GM18907 (cell line): ENCODE data around the gene TBKBP1.
"Not testable (repeated sequence)": the region's sequence is repeated elsewhere in the genome, so short reads cannot be mapped to it uniquely, and the experiment has no call there.

Experiments used
- ATAC-seq: cut with Tn5 transposase; IDR thresholded peaks from one replicate; pipeline ENCODE4 v1.9.1; 2021; ENCODE audit warnings: mild to moderate bottlenecking, moderate library complexity; ENCODE audit not compliant: unreplicated experiment

The TBKBP1 gene

DNA sequence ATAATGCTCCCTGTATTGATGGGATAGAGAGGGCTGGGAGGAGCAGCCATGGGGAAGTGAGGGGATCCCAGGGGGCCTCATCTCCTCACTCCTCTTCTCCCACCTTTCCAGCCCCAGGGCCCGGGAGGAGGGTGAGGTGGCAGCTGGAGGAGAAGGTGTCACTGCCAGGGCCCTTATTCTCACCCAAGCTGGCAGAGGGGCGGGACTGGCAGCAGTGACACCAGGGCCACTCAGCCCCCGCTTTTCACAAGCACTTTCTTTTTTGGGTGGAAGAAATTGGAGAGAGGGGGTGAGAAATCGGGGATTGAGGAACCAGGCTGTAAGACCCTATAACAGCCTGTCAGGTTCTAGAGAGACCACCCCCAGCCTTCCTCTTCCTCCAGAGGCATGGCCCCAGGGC is 36.7 kb downstream of the TBKBP1 start:
- ATAC-seq: no peak

GRCh38 chr17:47731396-47731795 is 37.4 kb downstream of the TBKBP1 start:
- no peak for ATAC-seq

DNA sequence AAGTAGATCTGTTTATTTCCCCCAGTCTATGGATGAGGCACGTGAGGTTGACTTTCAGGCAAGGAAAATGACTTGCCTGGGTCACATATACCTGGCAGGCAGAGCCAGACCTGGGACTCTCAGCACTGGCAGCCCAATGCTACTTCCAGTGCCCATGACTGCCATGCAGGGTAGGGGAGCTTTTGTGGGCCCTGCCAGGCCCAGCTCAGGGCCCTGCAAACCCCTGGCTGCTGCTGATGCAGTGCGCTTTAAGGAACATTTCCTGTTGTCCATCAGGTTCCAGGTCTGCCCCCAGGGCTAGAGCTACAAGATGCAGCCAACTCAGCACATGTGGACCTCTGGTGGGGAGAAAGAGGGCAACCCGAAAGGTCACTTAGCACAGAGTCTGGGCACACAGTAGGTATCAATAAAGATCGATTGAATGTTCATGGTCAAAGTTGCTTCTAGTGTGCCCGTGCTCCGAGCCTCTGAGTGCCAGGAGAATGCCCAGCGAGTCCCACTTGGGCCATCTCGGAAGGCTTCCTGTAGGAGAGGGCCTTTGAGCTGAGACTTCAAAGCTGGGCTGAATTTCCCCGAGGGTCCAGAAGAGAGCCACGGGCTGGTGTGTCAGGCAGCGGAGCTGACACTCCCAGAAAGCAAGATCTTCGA is 38.6 kb downstream of the TBKBP1 start:
- no peak for ATAC-seq

DNA sequence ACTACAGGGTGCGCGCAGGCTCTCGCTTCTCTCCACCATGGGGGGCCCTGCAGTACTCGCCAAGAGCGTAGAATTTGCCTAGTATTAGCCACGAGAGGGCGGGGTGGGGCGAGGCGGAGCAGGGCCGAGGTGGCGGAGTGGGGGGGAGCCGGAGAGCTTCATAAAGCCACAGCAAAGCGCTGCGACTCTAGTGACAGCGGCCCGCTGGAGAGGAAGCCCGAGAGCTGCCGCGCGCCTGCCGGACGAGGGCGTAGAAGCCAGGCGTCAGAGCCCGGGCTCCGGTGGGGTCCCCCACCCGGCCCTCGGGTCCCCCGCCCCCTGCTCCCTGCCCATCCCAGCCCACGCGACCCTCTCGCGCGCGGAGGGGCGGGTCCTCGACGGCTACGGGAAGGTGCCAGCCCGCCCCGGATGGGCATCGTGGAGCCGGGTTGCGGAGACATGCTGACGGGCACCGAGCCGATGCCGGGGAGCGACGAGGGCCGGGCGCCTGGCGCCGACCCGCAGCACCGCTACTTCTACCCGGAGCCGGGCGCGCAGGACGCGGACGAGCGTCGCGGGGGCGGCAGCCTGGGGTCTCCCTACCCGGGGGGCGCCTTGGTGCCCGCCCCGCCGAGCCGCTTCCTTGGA is 39.2 kb downstream of the TBKBP1 start, which contains the start of gene TBX21:
Gene TBX21, plus strand, starts transcription at position 190 of the 627 bp plus-strand sequence. Its CDS starts 219 bp downstream, at position 409.
- peak; percentile 56 for ATAC-seq

GRCh38 chr17:47733674-47734410 is 39.9 kb downstream of the TBKBP1 start:
- ATAC-seq: peak; percentile 13

DNA sequence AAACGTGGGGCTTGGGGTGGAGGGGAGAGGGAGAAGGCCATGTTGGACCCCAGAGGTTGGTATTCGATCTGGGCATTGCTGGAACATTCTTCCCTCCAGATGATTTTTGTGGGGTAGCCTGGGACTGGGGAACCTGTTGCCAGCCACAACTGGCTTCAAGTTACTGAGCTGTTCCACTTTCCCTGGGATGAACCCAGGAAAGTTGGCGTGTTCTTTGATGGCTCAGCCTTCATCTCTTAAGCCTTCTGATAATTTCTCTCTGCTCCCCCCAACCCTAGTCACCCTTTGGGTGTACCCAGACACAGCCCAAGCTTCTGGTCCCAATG is 41.1 kb downstream of the TBKBP1 start:
- no peak for ATAC-seq

DNA sequence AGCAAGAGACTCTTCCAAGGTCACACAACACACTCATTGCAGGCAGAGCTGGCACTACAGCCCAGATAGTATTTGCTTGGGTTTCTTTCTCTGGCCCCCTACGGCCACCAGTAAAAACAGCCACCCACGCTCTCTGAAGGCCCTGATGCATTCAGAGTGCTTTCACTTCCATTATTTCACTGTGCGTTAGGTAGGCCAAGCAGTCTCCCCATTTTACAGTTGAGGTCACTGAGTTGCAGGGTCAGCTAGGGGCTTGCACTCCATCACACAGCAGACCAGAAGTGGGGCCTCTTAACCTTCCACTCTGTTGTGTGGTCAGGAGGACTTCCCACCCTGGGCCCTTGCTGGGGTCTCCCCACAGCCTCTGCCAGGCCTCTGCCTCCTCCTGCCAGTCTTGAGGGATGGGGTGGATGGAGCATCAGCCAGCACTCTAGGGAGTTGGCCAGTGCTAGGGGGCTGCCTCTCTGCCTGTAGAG is 41.6 kb downstream of the TBKBP1 start:
- ATAC-seq: peak; percentile 51

GRCh38 chr17:47736501-47737495 is 42.8 kb downstream of the TBKBP1 start:
- no peak for ATAC-seq

DNA sequence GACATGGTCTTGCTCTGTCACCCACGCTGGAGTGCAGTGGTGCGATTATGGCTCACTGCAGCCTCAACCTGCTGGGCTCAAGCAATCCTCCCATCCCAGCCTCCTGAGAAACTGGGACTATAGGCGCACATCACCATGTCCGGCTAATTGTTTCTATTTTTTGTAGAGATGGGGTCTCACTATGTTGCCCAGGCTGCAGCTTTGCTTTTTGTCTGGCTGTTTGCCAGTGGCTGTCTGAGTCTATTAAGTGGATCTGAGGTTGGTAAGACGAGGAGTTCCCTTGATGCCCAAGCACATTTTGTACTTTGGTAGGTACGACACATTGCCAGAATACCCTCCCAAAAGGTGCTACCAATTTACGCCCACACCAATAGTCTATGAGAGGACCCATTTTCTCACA is 44.2 kb downstream of the TBKBP1 start:
- ATAC-seq: no peak

GRCh38 chr17:47739150-47739549 is 45.2 kb downstream of the TBKBP1 start:
- no peak for ATAC-seq

DNA sequence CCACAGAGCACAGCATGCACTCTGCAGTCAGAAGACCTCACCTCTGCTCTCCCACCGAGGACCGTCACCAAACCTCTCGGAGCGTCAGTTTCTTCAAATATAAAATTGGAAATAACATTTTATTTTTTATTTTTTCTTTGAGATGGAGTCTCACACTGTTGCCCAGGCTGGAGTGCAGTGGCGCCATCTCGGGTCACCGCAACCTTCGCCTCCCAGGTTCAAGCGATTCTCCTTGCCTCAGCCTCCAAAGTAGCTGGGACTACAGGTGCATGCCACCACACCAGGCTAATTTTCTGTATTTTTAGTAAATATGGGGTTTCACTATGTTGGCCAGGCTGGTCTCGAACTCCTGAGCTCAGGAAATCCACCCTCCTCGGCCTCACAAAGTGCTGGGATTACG is 46.0 kb downstream of the TBKBP1 start:
- not testable (repeated sequence) for ATAC-seq

GRCh38 chr17:47741109-47741792 is 47.3 kb downstream of the TBKBP1 start:
- no peak for ATAC-seq

DNA sequence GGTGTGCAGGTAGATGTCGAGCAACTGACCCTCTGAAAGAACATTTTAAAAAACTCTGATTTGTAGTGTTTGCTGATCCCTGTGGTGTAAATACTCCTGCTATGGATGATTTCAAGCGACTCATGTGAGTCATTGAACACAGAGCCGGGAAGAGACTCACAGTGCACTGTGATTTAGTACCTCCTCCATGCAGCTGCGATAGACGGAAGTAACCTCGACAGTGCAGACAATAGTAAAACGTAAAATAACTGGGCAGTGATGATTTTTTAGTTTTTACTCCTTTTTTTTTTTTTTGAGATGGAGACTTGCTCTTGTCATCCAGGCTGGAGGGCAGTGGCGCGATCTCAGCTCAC is 47.8 kb downstream of the TBKBP1 start:
- ATAC-seq: no peak

DNA sequence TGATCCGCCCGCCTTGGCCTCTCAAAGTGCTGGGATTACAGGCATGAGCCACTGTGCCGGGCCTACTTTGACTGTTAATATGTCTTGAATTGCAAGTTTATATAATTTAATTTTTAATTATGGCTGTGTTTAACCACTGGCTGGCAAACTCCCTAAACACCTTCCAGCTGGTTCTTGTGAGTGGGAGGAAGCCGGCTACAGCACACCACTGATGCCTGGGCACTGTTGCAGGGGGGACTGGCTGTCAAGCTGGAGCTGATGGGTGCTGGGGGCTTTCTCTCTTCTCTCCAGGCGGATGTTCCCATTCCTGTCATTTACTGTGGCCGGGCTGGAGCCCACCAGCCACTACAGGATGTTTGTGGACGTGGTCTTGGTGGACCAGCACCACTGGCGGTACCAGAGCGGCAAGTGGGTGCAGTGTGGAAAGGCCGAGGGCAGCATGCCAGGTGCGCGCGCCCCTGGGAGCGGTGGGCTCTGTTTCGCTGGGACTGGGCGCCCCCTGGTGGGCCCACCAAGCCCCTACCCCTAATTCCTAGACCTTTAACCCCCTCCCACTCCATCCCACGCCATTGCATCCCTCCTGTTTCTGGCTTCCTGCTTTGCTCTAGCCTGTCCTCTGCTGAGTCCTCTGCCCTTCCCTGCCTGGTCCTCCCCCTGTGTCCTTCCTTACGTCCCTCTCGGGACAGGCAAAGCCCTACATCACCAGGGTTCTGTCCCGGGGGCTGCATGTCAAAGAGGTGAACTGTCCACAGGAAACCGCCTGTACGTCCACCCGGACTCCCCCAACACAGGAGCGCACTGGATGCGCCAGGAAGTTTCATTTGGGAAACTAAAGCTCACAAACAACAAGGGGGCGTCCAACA is 48.6 kb downstream of the TBKBP1 start:
- ATAC-seq: no peak

GRCh38 chr17:47744168-47745036 is 50.4 kb downstream of the TBKBP1 start:
- ATAC-seq: no peak

DNA sequence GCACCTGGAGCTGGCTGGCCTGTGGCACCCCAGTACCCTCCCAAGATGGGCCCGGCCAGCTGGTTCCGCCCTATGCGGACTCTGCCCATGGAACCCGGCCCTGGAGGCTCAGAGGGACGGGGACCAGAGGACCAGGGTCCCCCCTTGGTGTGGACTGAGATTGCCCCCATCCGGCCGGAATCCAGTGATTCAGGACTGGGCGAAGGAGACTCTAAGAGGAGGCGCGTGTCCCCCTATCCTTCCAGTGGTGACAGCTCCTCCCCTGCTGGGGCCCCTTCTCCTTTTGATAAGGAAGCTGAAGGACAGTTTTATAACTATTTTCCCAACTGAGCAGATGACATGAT is 51.0 kb downstream of the TBKBP1 start:
- no peak for ATAC-seq

DNA sequence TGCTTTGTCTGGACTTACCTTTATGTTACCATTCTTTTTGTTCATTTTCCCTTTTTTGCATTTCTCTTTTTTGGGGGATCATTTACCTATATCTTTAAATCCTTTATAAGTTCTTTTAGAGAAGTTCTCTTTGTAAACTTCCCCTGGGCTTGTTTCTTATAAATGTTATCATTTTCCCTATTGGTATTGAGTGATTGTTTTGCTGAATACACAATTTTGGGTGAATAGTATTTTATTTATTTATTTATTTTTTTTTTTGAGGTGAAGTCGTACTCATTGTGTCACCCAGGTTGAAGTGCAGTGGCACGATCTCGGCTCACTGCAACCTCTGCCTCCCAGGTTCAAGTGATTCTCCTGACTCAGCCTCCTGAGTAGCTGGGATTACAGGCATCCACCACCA is 57.5 kb downstream of the TBKBP1 start:
- ATAC-seq: no peak

- no peak for ATAC-seq
Observed at GRCh38 chr17:47757386-47757785, 63.4 kb downstream of the TBKBP1 start.
